Right lobe of liver (tissue), 6 donors: ENCODE data around the gene CTU2. TPM values are rescaled to one million over a fixed set of nuclear protein-coding genes. Genes with fewer than 3 reads are reported as not detected.

Experiments
- ATAC-seq, 4 donors: fragments of 200-7000 bp; cut with Tn5 transposase; one replicate each; pipeline ENCODE4 v1.9.1; 2020; ENCODE audit warnings: mild to moderate bottlenecking in 4 of 4, moderate library complexity in 4 of 4
- DNase-seq, 3 donors: peaks; one replicate each; pipeline ENCODE4 v3.0.0-alpha.2; 2020
- H3K27ac ChIP-seq, 3 donors: fragments of 200-600 bp; one replicate each; pipeline ENCODE4 v1.8.0; 2022
- H3K27me3 ChIP-seq, 2 donors: fragments of 200-600 bp; one replicate each; pipeline ENCODE4 v1.8.0; 2022
- H3K36me3 ChIP-seq, 4 donors: fragments of 200-600 bp; sonication (generic) in 1 of 4; one replicate each; pipeline versions ENCODE4 v1.5.1 to v1.8.0; 2017 to 2022; ENCODE audit warnings: control low read depth in 1 of 4
- H3K4me1 ChIP-seq, 4 donors: fragments of 200-600 bp; sonication (generic) in 1 of 4; one replicate each; pipeline versions ENCODE4 v1.5.1 to v1.8.0; 2017 to 2022; ENCODE audit warnings: control low read depth in 1 of 4
- H3K4me3 ChIP-seq, 3 donors: fragments of 200-600 bp; one replicate each; pipeline ENCODE4 v1.8.0; 2022
- H3K9me3 ChIP-seq, 4 donors: fragments of 200-600 bp; sonication (generic) in 1 of 4; one replicate each; pipeline versions ENCODE4 v1.5.1 to v1.8.0; 2017 to 2022; ENCODE audit warnings: control low read depth in 1 of 4
- CTCF ChIP-seq, 4 donors: fragments of 200-600 bp in 3 of 4; fragments of 450-650 bp in 1 of 4; IDR thresholded peaks; one replicate each; pipeline versions ENCODE4 v1.5.1 to v1.8.0; 2016 to 2022; ENCODE audit warnings: antibody characterized with exemption in 4 of 4, mild to moderate bottlenecking in 2 of 4
- POLR2A ChIP-seq: fragments of 450-650 bp; IDR thresholded peaks from one replicate; pipeline ENCODE4 v1.6.1; 2017; ENCODE audit warnings: antibody characterized with exemption, mild to moderate bottlenecking
- WGBS: methylation state at CpG from one replicate; pipeline ENCODE4 v1.1.6; 2018; ENCODE audit warnings: low coverage, low lambda C conversion rate; ENCODE audit not compliant: insufficient coverage; ENCODE audit errors: missing lambda C conversion rate; 5-methylcytosine and 5-hydroxymethylcytosine counted together
- intact Hi-C, 2 donors: fragments of 100-400 bp; cut with DNase I; formaldehyde crosslinking; loops; one replicate each; pipeline versions ENCODE4 v1.11.2 to v1.14.1; 2022
- total RNA-seq, 6 experiments: library from RNA; depleted of rRNA in 2 of 6; stranded (reverse); fragments of >200 nt in 2 of 6; fragmentation: NEBNext Ultra II Directional in 3 of 6; extraction: Animal tissue kit (Norgen Biotek cat#: 25700) in 3 of 6; gene quantifications; one replicate each; pipeline versions ENCODE4 v1.1.0 to v1.2.4, GENCODE V29; 2016 to 2023
- donor health status: DM: no; HTN: yes; CAD: no.
- donor health status: DM: no; HTN: no; CAD: no.
- donor health status: DM: no; HTN: no; CAD: no.
- donor health status: DM: no; HTN: yes; CAD: no.
- donor health status: DM: no; HTN: yes; CAD: no.

CTU2 gene
- total RNA-seq, 6 experiments from 2014 or later: 5.0 to 9.5 (median 8.2) TPM

GRCh38 chr16:88723507-88723887 is 17.2 kb downstream of the CTU2 start:
- peaks cover 0 to 76% (median 38%) of the 10 kb centered on the region in 4 donors for H3K36me3 ChIP-seq
- no peaks in the 10 kb centered on the region for H3K4me1 ChIP-seq
- ATAC-seq (no peak), DNase-seq (no peak)
- H3K9me3 ChIP-seq: no peaks in the 10 kb centered on the region
- intact Hi-C loops: no loop called here
- H3K27me3 ChIP-seq: no peaks in the 10 kb centered on the region
- no CpG with 5 or more reads among the region's 8 CpGs for WGBS
- H3K4me3 ChIP-seq: no peak overlapping the region
- no peak overlapping the region for H3K27ac ChIP-seq
- no peak for TF ChIP-seq CTCF (IDR thresholded peaks at IDR 0.05)
- TF ChIP-seq POLR2A: no peak

GRCh38 chr16:88723911-88724310 is 17.6 kb downstream of the CTU2 start:
- peaks cover 0 to 72% (median 38%) of the 10 kb centered on the region in 4 donors for H3K36me3 ChIP-seq
- no peak overlapping the region for H3K27ac ChIP-seq
- intact Hi-C loops: no loop called here
- no peaks in the 10 kb centered on the region for H3K27me3 ChIP-seq
- ATAC-seq: no peak
- DNase-seq: no peak
- H3K4me1 ChIP-seq: no peaks in the 10 kb centered on the region
- TF ChIP-seq CTCF (IDR thresholded peaks at IDR 0.05) (no peak), POLR2A (no peak)
- H3K9me3 ChIP-seq: no peaks in the 10 kb centered on the region
- 80% methylated on average over 1 of the region's 17 CpGs for WGBS
- H3K4me3 ChIP-seq: no peak overlapping the region

GRCh38 chr16:88724855-88725555 is 18.7 kb downstream of the CTU2 start:
- Histone ChIP-seq H3K4me1 (no peaks in the 10 kb centered on the region), H3K36me3 (peaks cover 0 to 64% (median 34%) of the 10 kb centered on the region in 4 donors), H3K4me3 (no peak overlapping the region), H3K27me3 (no peaks in the 10 kb centered on the region), H3K9me3 (no peaks in the 10 kb centered on the region), H3K27ac (no peak overlapping the region)
- no peak for DNase-seq
- intact Hi-C loops: no loop called here
- peak in 2 of 4 donors; percentile 5 to 13 for ATAC-seq
- TF ChIP-seq CTCF (IDR thresholded peaks at IDR 0.05) (no peak), POLR2A (no peak)
- WGBS: 93% methylated on average over 6 of the region's 31 CpGs

GRCh38 chr16:88725609-88726407 is 19.5 kb downstream of the CTU2 start:
- TF ChIP-seq POLR2A: no peak
- TF ChIP-seq CTCF (IDR thresholded peaks at IDR 0.05): no peak
- intact Hi-C loops: no loop called here
- Histone ChIP-seq H3K9me3 (no peaks in the 10 kb centered on the region), H3K36me3 (peaks cover 0 to 60% (median 28%) of the 10 kb centered on the region in 4 donors), H3K4me1 (no peaks in the 10 kb centered on the region), H3K27ac (no peak overlapping the region), H3K27me3 (no peaks in the 10 kb centered on the region), H3K4me3 (no peak overlapping the region)
- DNase-seq: no peak
- ATAC-seq: no peak
- WGBS: 90% methylated on average over 8 of the region's 32 CpGs
